Measurements from ENCODE around the gene CD68.
"Not testable (repeated sequence)": the region's sequence is repeated elsewhere in the genome, so short reads cannot be mapped to it uniquely, and the experiment has no call there.

CD68 gene

DNA sequence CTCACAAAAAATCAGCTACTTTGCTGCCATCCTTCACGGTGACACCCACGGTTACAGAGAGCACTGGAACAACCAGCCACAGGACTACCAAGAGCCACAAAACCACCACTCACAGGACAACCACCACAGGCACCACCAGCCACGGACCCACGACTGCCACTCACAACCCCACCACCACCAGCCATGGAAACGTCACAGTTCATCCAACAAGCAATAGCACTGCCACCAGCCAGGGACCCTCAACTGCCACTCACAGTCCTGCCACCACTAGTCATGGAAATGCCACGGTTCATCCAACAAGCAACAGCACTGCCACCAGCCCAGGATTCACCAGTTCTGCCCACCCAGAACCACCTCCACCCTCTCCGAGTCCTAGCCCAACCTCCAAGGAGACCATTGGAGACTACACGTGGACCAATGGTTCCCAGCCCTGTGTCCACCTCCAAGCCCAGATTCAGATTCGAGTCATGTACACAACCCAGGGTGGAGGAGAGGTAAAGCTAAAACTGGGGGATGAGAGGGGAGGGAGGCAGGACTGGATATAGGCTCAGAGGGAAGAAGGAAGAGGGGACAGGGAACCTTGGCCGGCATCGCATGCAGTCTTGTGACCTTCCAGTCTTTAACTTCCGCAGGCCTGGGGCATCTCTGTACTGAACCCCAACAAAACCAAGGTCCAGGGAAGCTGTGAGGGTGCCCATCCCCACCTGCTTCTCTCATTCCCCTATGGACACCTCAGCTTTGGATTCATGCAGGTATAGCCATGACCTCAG, 581 bp downstream of the CD68 start:
- DNase-seq (ENCODE audit: insufficient read length, low spot score) (no peak), FAIRE-seq (no peak)

GRCh38 chr17:7580604-7581575, 1.5 kb downstream of the CD68 start:
- FAIRE-seq: no peak
- DNase-seq (ENCODE audit: insufficient read length, low spot score): no peak

DNA sequence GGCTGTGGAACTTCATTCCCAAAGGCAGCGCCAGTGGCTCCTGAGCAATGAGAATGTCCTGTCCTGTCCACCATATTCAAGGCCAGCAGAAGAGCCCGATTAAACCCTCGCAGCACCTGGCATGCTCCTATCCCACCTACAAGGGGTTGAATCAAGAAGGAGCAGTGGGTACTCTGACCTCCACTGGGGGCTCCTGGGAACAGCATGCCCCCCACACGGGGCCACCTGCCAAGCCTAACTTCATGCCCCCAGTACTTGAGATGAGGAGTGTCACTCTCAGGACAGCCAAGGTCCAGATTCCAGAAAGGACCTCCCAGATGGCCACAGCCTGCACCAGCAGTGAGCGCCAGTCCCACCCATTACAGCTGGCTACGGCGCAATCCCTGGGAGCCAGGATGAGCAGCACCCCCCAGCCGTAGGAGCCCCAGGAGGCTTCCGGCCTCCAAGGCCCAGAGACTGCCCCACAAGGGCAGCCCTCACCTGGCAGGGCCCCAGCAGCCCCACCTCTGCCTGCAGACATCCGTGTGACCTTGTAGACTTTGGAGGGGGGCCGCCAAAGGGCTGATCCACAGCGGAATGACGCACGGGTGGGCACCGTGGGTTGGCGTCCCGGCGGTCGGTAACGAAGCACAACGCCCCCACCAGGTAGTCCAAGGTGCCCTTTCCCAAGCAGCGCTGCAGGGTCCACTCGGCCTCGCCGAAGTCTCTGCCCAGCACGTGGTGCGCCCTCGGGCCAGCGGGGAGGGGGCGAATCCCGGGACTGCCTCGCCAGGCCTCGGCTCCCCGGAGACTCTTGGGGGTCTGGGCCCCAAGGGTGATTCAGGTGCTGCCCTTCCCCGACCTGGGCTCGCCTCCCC, 3.2 kb downstream of the CD68 start:
- FAIRE-seq (no peak), DNase-seq (ENCODE audit: insufficient read length, low spot score) (no peak)

- DNase-seq (ENCODE audit: insufficient read length, low spot score): peak; percentile 96
These were observed 4.0 kb downstream of the CD68 start, which contains the start of gene MPDU1 for GRCh38 chr17:7583253-7584109. MPDU1 (plus strand) TSS chr17:7583852; CDS start chr17:7583863, 11 bp downstream.

GRCh38 chr17:7586673-7587419, 7.4 kb downstream of the CD68 start:
- FAIRE-seq: peak; percentile 44
- DNase-seq (ENCODE audit: insufficient read length, low spot score): no peak

More at GRCh38 chr17:7583253-7584109, 4.0 kb downstream of the CD68 start, which contains the start of gene MPDU1:
- peak; percentile 97 for FAIRE-seq

GRCh38 chr17:7587420-7588151, 8.1 kb downstream of the CD68 start:
- DNase-seq (ENCODE audit: insufficient read length, low spot score): no peak

GRCh38 chr17:7588553-7589203, 9.2 kb downstream of the CD68 start:
- no peak for DNase-seq (ENCODE audit: insufficient read length, low spot score)
- no peak for FAIRE-seq

More at GRCh38 chr17:7587420-7588151, 8.1 kb downstream of the CD68 start:
- peak; percentile 26 for FAIRE-seq

GRCh38 chr17:7589204-7589868, 9.9 kb downstream of the CD68 start:
- FAIRE-seq (no peak), DNase-seq (ENCODE audit: insufficient read length, low spot score) (no peak)

DNA sequence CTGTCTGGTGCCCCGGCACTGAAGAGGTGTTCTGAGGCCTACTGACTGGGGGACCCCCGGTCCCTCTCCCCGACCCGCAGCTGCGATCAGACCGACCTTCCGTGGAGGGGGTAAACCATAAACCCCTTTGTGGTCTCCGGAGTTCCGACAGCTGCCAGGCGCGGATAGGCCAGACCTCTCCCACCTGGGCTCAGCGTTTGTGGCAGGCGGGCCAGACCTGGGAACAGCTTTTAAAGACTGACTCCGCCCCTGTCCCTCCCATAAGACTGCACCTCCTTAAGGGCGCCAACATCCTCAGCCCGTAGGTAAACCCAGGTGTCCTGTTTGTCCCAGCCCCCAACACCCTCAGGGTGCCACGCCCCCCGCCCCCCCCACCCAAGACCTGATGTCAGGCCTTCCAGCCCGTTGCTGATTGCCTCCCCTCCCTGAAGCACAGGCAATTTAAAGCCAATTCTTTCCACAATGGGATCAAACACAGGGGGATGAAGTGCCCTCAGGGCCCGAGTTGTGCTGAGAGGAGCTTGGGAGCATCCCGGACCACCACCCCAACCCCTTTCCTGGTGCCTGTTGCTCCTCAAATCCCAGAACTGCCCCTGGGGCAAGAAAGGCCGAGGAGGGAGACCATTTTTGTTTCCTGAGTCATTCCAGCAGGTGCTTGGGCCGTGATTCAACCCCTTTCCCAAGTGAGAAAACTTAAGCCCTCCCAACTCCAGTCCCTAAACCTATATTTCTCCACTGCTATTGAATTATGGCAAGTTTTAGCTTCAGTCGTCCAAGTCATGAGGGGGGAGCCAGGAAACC, 10.7 kb downstream of the CD68 start, which contains the start of gene SOX15:
Gene SOX15, minus strand, starts transcription at position 204 of the 801 bp plus-strand sequence. CDS start 418 bp downstream, outside the sequence.
- FAIRE-seq (no peak), DNase-seq (ENCODE audit: insufficient read length, low spot score) (no peak)

DNA sequence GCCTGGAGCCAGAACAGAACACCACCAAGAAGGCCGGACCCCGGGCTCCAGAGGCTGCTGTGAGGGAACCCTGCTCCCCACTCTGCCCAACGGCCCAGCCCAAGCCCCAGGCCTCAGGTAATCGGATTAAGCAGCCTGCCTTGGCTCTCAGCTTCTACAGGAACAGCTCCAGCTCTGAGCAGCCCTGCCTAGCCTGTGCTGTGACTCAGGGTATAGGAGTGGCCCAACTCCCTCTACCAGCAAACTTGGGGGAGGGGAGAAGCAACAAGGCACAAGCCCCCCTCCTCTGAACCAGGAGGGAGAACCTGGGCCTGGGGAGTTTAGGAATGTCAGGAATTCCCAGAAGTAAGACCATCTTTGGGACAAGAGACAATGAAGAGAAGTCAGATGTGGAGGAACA, 11.3 kb downstream of the CD68 start:
- no peak for DNase-seq (ENCODE audit: insufficient read length, low spot score)
- FAIRE-seq: peak; percentile 54

GRCh38 chr17:7591596-7591995, 12.2 kb downstream of the CD68 start:
- no peak for DNase-seq (ENCODE audit: insufficient read length, low spot score)
- peak; percentile 52 for FAIRE-seq

GRCh38 chr17:7592422-7593021, 13.1 kb downstream of the CD68 start:
- DNase-seq (ENCODE audit: insufficient read length, low spot score) (no peak), FAIRE-seq (no peak)

DNA sequence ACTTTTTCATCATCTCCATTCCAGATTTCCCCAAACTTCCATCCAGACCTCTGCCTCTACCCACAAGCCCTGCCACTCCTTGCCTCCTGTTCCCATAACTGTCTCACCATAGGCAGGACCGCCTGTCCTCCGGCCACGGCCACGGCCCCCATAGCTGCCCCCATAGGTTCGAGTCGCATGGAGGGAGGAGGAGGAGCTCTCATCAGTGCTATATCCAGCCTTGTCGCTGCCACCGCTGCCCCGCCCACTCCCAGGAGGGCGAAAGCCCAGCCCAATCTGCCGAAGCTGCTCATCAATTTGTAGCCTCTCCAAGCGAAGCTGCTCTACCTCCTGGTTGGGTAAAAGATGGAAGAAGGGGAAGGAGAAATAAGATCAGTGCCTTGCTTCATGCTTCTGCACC, 13.9 kb downstream of the CD68 start:
- no peak for FAIRE-seq
- DNase-seq (ENCODE audit: insufficient read length, low spot score): no peak

- not testable (repeated sequence) for DNase-seq (ENCODE audit: insufficient read length, low spot score)
- FAIRE-seq: peak; percentile 38
These were observed 18.1 kb downstream of the CD68 start for GRCh38 chr17:7597561-7597960.

DNA sequence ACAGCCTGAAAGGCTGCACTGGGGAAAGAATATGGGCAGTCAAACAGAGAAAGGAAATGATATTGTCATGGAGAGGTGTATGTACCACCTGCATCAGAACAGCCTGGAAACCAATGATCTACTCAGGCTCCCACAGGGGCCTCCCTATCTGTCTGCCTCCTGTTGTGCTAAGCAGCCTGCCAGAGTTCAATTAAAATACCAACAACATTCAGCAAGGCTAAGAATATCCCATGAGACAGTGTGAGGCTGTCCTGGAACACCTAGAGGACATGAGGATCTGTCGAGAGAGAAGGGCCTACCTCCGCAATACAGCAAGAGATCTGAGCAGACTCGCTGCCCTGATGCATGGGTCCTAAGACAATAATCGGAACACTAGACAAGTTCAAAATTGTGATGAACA, 26.8 kb downstream of the CD68 start:
- DNase-seq (ENCODE audit: insufficient read length, low spot score) (no peak), FAIRE-seq (no peak)

DNA sequence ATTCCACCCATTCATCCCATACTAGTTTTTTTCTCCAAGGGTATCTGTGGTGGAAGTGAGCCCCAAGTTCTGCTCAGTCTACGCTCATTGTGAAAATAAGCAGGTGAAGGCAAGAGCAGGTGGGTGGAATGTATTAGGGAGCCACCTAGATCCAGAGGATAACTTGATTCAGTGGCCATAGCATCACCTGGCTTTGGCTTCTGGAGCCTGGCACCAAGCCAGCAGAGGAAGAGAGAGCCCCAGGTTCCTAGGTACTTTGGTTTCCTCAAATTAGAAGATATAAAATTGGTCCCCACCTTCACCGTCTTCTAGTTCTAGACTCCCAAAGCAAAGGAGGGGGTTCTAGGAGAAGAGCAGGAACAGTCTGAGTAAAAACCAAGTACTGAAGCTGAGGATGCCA, 31.2 kb downstream of the CD68 start:
- no peak for FAIRE-seq
- DNase-seq (ENCODE audit: insufficient read length, low spot score): no peak

Data from HTR-8/SVneo (cell line).